Fibroblast of pulmonary artery (primary cell): ENCODE results near the gene RABAC1.

Experiments used
- DNase-seq: peaks from one replicate; pipeline ENCODE4 v3.0.0-alpha.2; 2010; ENCODE audit warnings: low read depth
- H3K4me3 ChIP-seq: replicated peaks from 2 replicates; pipeline ENCODE4 v1.5.1; 2011; ENCODE audit warnings: low read depth, mild to moderate bottlenecking, control low read depth, low read length, moderate library complexity
- CTCF ChIP-seq: IDR thresholded peaks from 2 replicates; pipeline ENCODE4 v1.5.1; 2011; ENCODE audit warnings: mild to moderate bottlenecking, control low read depth, low read length, inconsistent platforms; ENCODE audit errors: missing control alignments

RABAC1 gene

GRCh38 chr19:41984961-41985360 lies 25.8 kb upstream of the RABAC1 start:
- no peak for TF ChIP-seq CTCF
- no peak overlapping the region for H3K4me3 ChIP-seq
- no peak for DNase-seq

GRCh38 chr19:41981724-41982123 lies 22.6 kb upstream of the RABAC1 start:
- no peak for DNase-seq
- TF ChIP-seq CTCF, result no peak
- H3K4me3 ChIP-seq, result no peak overlapping the region

GRCh38 chr19:41978470-41978869 lies 19.3 kb upstream of the RABAC1 start:
- H3K4me3 ChIP-seq, result no peak overlapping the region
- no peak for TF ChIP-seq CTCF
- DNase-seq, result no peak

- no peak for TF ChIP-seq CTCF
- H3K4me3 ChIP-seq, result no peak overlapping the region
- DNase-seq, result no peak
Measured at GRCh38 chr19:41977916-41978315, 18.8 kb upstream of the RABAC1 start.

GRCh38 chr19:41974652-41975051 lies 15.5 kb upstream of the RABAC1 start:
- no peak overlapping the region for H3K4me3 ChIP-seq
- no peak for DNase-seq
- no peak for TF ChIP-seq CTCF

- TF ChIP-seq CTCF, result no peak
- DNase-seq, result no peak
- H3K4me3 ChIP-seq, result no peak overlapping the region
Measured at GRCh38 chr19:41971363-41971762, 12.2 kb upstream of the RABAC1 start.

- no peak overlapping the region for H3K4me3 ChIP-seq
- no peak for DNase-seq
- no peak for TF ChIP-seq CTCF
Measured at GRCh38 chr19:41969772-41970458, 10.8 kb upstream of the RABAC1 start.
